ENCODE data around the gene IGSF9.

The IGSF9 gene

GRCh38 chr1:159935305-159935704 is 10.1 kb downstream of the IGSF9 start:
- H3K4me1 ChIP-seq (ENCODE audit: insufficient read depth, low read length, poor library complexity, severe bottlenecking): no peaks in the 10 kb centered on the region
- no peak overlapping the region for H3K9ac ChIP-seq (ENCODE audit: low read depth, low read length, poor library complexity, severe bottlenecking)
- H3K9me2 ChIP-seq (replicated peaks; ENCODE audit: low read depth, low read length): no peaks in the 10 kb centered on the region
- no peak for TF ChIP-seq EZH2phosphoT487 (IDR thresholded peaks at IDR 0.05; ENCODE audit: borderline replicate concordance)
- TF ChIP-seq, protein P1, sequence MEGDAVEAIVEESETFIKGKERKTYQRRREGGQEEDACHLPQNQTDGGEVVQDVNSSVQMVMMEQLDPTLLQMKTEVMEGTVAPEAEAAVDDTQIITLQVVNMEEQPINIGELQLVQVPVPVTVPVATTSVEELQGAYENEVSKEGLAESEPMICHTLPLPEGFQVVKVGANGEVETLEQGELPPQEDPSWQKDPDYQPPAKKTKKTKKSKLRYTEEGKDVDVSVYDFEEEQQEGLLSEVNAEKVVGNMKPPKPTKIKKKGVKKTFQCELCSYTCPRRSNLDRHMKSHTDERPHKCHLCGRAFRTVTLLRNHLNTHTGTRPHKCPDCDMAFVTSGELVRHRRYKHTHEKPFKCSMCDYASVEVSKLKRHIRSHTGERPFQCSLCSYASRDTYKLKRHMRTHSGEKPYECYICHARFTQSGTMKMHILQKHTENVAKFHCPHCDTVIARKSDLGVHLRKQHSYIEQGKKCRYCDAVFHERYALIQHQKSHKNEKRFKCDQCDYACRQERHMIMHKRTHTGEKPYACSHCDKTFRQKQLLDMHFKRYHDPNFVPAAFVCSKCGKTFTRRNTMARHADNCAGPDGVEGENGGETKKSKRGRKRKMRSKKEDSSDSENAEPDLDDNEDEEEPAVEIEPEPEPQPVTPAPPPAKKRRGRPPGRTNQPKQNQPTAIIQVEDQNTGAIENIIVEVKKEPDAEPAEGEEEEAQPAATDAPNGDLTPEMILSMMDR (conservative IDR thresholded peaks at IDR 0.05; ENCODE audit: low read length): no peak
- H3K4me3 ChIP-seq (ENCODE audit: low read length, poor library complexity, severe bottlenecking): no peak overlapping the region
- no peaks in the 10 kb centered on the region for H4K20me1 ChIP-seq (ENCODE audit: insufficient read depth, low read length, poor library complexity, severe bottlenecking)
- no peak overlapping the region for H3K4me2 ChIP-seq (ENCODE audit: low read depth, low read length, poor library complexity, severe bottlenecking)
- H3K36me3 ChIP-seq (ENCODE audit: insufficient read depth, low read length): no peaks in the 10 kb centered on the region
- H3K27me3 ChIP-seq (ENCODE audit: insufficient read depth, low read length, poor library complexity, severe bottlenecking): no peaks in the 10 kb centered on the region
- H3K9me3 ChIP-seq (ENCODE audit: insufficient read depth, low read depth, low read length): no peaks in the 10 kb centered on the region
- no peak overlapping the region for H2AFZ ChIP-seq (ENCODE audit: low read length)
- H3F3A ChIP-seq (ENCODE audit: low read depth): no peaks in the 10 kb centered on the region
- H3K79me2 ChIP-seq (ENCODE audit: insufficient read depth, low read length): no peaks in the 10 kb centered on the region

- Histone ChIP-seq H4K20me1 (ENCODE audit: insufficient read depth, low read length, poor library complexity, severe bottlenecking) (no peaks in the 10 kb centered on the region), H3K4me2 (ENCODE audit: low read depth, low read length, poor library complexity, severe bottlenecking) (no peak overlapping the region), H3K9me3 (ENCODE audit: insufficient read depth, low read depth, low read length) (no peaks in the 10 kb centered on the region), H3K36me3 (ENCODE audit: insufficient read depth, low read length) (no peaks in the 10 kb centered on the region), H3K9me2 (replicated peaks; ENCODE audit: low read depth, low read length) (no peaks in the 10 kb centered on the region), H3K27me3 (ENCODE audit: insufficient read depth, low read length, poor library complexity, severe bottlenecking) (no peaks in the 10 kb centered on the region), H3K79me2 (ENCODE audit: insufficient read depth, low read length) (no peaks in the 10 kb centered on the region), H3K4me1 (ENCODE audit: insufficient read depth, low read length, poor library complexity, severe bottlenecking) (no peaks in the 10 kb centered on the region), H2AFZ (ENCODE audit: low read length) (no peak overlapping the region), H3K9ac (ENCODE audit: low read depth, low read length, poor library complexity, severe bottlenecking) (no peak overlapping the region), H3K4me3 (ENCODE audit: low read length, poor library complexity, severe bottlenecking) (no peak overlapping the region), H3F3A (ENCODE audit: low read depth) (no peaks in the 10 kb centered on the region)
- no peak for TF ChIP-seq EZH2phosphoT487 (IDR thresholded peaks at IDR 0.05; ENCODE audit: borderline replicate concordance)
- TF ChIP-seq, protein P1 (conservative IDR thresholded peaks at IDR 0.05; ENCODE audit: low read length): no peak
Measured at GRCh38 chr1:159934136-159935039, 11.0 kb downstream of the IGSF9 start.

DNA sequence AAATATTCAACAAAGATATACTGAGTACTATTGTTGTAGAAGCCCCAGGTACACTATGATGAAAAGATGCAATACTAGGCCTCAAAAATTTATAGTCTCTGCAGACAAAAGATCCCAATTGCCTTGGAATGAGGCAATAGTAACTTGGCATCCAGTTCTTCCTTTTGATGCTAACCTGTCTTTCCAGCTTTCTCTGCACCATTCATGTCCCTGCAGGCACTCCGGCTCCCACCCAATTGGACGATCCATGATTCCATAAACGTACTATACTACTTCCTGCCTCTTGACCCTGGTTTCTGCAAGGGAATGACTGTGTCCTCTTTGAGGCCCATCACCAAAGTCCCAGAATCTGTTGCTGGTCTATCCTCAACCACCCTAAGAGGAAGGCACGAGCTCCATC is 12.1 kb downstream of the IGSF9 start:
- TF ChIP-seq EZH2phosphoT487 (IDR thresholded peaks at IDR 0.05; ENCODE audit: borderline replicate concordance): no peak
- TF ChIP-seq, protein P1 (conservative IDR thresholded peaks at IDR 0.05; ENCODE audit: low read length): no peak
- no peaks in the 10 kb centered on the region for H3K36me3 ChIP-seq (ENCODE audit: insufficient read depth, low read length)
- no peak overlapping the region for H2AFZ ChIP-seq (ENCODE audit: low read length)
- no peaks in the 10 kb centered on the region for H3K9me2 ChIP-seq (replicated peaks; ENCODE audit: low read depth, low read length)
- no peaks in the 10 kb centered on the region for H3K27me3 ChIP-seq (ENCODE audit: insufficient read depth, low read length, poor library complexity, severe bottlenecking)
- H3K9me3 ChIP-seq (ENCODE audit: insufficient read depth, low read depth, low read length): no peaks in the 10 kb centered on the region
- no peaks in the 10 kb centered on the region for H3K79me2 ChIP-seq (ENCODE audit: insufficient read depth, low read length)
- no peaks in the 10 kb centered on the region for H3F3A ChIP-seq (ENCODE audit: low read depth)
- H3K9ac ChIP-seq (ENCODE audit: low read depth, low read length, poor library complexity, severe bottlenecking): no peak overlapping the region
- no peak overlapping the region for H3K4me2 ChIP-seq (ENCODE audit: low read depth, low read length, poor library complexity, severe bottlenecking)
- H3K4me3 ChIP-seq (ENCODE audit: low read length, poor library complexity, severe bottlenecking): no peak overlapping the region
- H4K20me1 ChIP-seq (ENCODE audit: insufficient read depth, low read length, poor library complexity, severe bottlenecking): no peaks in the 10 kb centered on the region
- no peaks in the 10 kb centered on the region for H3K4me1 ChIP-seq (ENCODE audit: insufficient read depth, low read length, poor library complexity, severe bottlenecking)
